ENCODE results near the gene PAEP. TPM values are rescaled to one million over a fixed set of nuclear protein-coding genes. Genes with fewer than 3 reads are reported as not detected.

The PAEP gene
- total and polyA plus RNA-seq, 9 donors: 0.41 to 8.8 (median 1.2) TPM; not detected in 2

GRCh38 chr9:135555203-135555602 lies 6.4 kb upstream of the PAEP start:
- no peak for DNase-seq
- WGBS, 3 donors: 87 to 89% (median 88%) methylated on average over 5 of the region's 5 CpGs

GRCh38 chr9:135555910-135556309 lies 5.6 kb upstream of the PAEP start:
- Histone ChIP-seq H3K4me3 (no peak overlapping the region), H3K4me1 (ENCODE audit: insufficient read depth) (no peaks in the 10 kb centered on the region), H3K27me3 (no peaks in the 10 kb centered on the region), H3K9me3 (no peaks in the 10 kb centered on the region), H3K36me3 (no peaks in the 10 kb centered on the region), H3K27ac (no peak overlapping the region)
- WGBS, 3 donors: 70 to 77% (median 75%) methylated on average over 16 of the region's 16 CpGs
- no peak for DNase-seq
- intact Hi-C loops (cut with DNase I): no loop called here
- no peak for TF ChIP-seq POLR2A (IDR thresholded peaks at IDR 0.05)
- no peak for TF ChIP-seq CTCF (IDR thresholded peaks at IDR 0.05)
- no peak for TF ChIP-seq EP300 (IDR thresholded peaks at IDR 0.05)

More at GRCh38 chr9:135555203-135555602, 6.4 kb upstream of the PAEP start:
- H3K4me1 ChIP-seq (ENCODE audit: insufficient read depth): no peaks in the 10 kb centered on the region
- no peak for TF ChIP-seq EP300 (IDR thresholded peaks at IDR 0.05)
- TF ChIP-seq CTCF (IDR thresholded peaks at IDR 0.05): no peak
- no peak for TF ChIP-seq POLR2A (IDR thresholded peaks at IDR 0.05)
- intact Hi-C loops (cut with DNase I): no loop called here
- no peaks in the 10 kb centered on the region for H3K36me3 ChIP-seq
- no peak overlapping the region for H3K4me3 ChIP-seq
- H3K9me3 ChIP-seq: no peaks in the 10 kb centered on the region
- H3K27me3 ChIP-seq: no peaks in the 10 kb centered on the region
- no peak overlapping the region for H3K27ac ChIP-seq

DNA sequence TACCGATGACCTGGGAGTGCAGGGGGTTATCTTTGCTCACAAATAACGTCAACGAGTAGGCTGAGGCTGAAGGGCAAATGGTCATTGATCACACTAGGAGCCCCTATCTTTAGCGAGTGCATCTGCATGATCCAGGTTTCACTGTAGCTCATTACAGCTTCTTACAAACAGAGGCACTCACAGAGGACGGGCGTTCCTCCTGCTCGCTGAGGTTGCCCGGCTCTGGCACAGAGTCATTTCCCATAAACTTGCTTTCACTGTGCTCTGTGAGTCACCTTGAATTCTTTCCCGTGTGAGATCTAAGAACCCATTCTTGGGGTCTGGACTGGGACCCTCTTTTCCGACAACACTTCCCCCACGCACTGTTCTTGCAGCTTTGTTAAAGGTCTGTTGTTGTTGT lies 1.9 kb upstream of the PAEP start:
- H3K27me3 ChIP-seq: no peaks in the 10 kb centered on the region
- H3K9me3 ChIP-seq: no peaks in the 10 kb centered on the region
- 17 to 25% (median 20%) methylated on average over 11 of the region's 11 CpGs for WGBS, 3 donors
- H3K4me1 ChIP-seq (ENCODE audit: insufficient read depth): no peaks in the 10 kb centered on the region
- no peak overlapping the region for H3K4me3 ChIP-seq
- TF ChIP-seq POLR2A (IDR thresholded peaks at IDR 0.05): no peak
- no peak for TF ChIP-seq CTCF (IDR thresholded peaks at IDR 0.05)
- H3K36me3 ChIP-seq: no peaks in the 10 kb centered on the region
- H3K27ac ChIP-seq: no peak overlapping the region
- DNase-seq: no peak
- intact Hi-C loops (cut with DNase I): no loop called here

DNA sequence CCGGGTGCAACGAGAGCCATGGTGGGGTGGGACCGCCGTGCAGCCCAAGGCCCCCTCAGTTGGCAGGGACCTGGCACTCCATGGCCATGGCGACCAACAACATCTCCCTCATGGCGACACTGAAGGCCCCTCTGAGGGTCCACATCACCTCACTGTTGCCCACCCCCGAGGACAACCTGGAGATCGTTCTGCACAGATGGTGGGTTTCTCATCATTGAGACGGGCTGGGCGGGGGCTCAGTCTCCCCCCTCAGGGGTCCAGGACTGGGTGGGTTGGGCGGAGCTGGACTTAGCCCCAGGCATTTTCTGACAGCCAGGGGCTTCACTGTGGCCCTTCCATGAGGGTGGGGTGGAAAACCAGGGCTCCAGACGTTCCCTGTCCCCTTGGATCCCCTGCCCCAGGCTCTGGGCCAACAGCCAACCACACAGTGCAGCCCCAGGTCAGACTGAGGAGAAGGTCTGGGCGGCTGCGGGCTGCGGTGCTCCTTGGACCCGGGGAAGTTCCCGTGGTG lies 734 bp downstream of the PAEP start:
- Histone ChIP-seq H3K4me3 (no peak overlapping the region), H3K27ac (no peak overlapping the region), H3K9me3 (no peaks in the 10 kb centered on the region), H3K36me3 (no peaks in the 10 kb centered on the region), H3K27me3 (no peaks in the 10 kb centered on the region), H3K4me1 (ENCODE audit: insufficient read depth) (no peaks in the 10 kb centered on the region)
- WGBS, 3 donors: 81 to 87% (median 83%) methylated on average over 17 of the region's 17 CpGs
- no peak for TF ChIP-seq POLR2A (IDR thresholded peaks at IDR 0.05)
- no peak for TF ChIP-seq EP300 (IDR thresholded peaks at IDR 0.05)
- no peak for TF ChIP-seq CTCF (IDR thresholded peaks at IDR 0.05)
- intact Hi-C loops (cut with DNase I): no loop called here
- no peak for DNase-seq

Data from ovary (tissue), 9 donors.